ENCODE measurements around the gene SLC6A5.

- no peak for TF ChIP-seq EZH2phosphoT487 (IDR thresholded peaks at IDR 0.05; ENCODE audit: borderline replicate concordance)
- TF ChIP-seq, protein P1, sequence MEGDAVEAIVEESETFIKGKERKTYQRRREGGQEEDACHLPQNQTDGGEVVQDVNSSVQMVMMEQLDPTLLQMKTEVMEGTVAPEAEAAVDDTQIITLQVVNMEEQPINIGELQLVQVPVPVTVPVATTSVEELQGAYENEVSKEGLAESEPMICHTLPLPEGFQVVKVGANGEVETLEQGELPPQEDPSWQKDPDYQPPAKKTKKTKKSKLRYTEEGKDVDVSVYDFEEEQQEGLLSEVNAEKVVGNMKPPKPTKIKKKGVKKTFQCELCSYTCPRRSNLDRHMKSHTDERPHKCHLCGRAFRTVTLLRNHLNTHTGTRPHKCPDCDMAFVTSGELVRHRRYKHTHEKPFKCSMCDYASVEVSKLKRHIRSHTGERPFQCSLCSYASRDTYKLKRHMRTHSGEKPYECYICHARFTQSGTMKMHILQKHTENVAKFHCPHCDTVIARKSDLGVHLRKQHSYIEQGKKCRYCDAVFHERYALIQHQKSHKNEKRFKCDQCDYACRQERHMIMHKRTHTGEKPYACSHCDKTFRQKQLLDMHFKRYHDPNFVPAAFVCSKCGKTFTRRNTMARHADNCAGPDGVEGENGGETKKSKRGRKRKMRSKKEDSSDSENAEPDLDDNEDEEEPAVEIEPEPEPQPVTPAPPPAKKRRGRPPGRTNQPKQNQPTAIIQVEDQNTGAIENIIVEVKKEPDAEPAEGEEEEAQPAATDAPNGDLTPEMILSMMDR (IDR thresholded peaks at IDR 0.05 in 2 of 3, conservative IDR thresholded peaks at IDR 0.05 in 1 of 3; ENCODE audit: borderline replicate concordance in 1 of 3, insufficient read depth in 1 of 3, low read depth in 2 of 3, low read length in 2 of 3): no peak
- no peak for TF ChIP-seq MAX (IDR thresholded peaks at IDR 0.05)
- TF ChIP-seq CEBPB (IDR thresholded peaks at IDR 0.05; ENCODE audit: low read depth): no peak
- TF ChIP-seq POLR2AphosphoS5 (IDR thresholded peaks at IDR 0.05; ENCODE audit: low read depth, low read length): no peak
- no peak for TF ChIP-seq ZNF274 (IDR thresholded peaks at IDR 0.05; ENCODE audit: low read depth, low read length)
These were observed 26.9 kb downstream of the SLC6A5 start for GRCh38 chr11:20626279-20626678.

Measured in HCT116 (cell line).